ENCODE data around the gene CLRN2.
A peak's percentile ranks its signal among the peaks of the same experiment; 100 is the strongest.

CLRN2 gene

GRCh38 chr4:17502756-17503155 is 12.2 kb upstream of the CLRN2 start:
- TF ChIP-seq CTCF (IDR thresholded peaks at IDR 0.05; ENCODE audit: borderline replicate concordance, insufficient read depth, low read depth, low read length): no peak
- H3K4me3 ChIP-seq (ENCODE audit: low read depth, low read length): no peak overlapping the region

GRCh38 chr4:17504081-17504480 is 10.9 kb upstream of the CLRN2 start:
- no peak for TF ChIP-seq CTCF (IDR thresholded peaks at IDR 0.05; ENCODE audit: borderline replicate concordance, insufficient read depth, low read depth, low read length)
- no peak overlapping the region for H3K4me3 ChIP-seq (ENCODE audit: low read depth, low read length)

GRCh38 chr4:17510582-17510981 is 4.4 kb upstream of the CLRN2 start:
- TF ChIP-seq CTCF (IDR thresholded peaks at IDR 0.05; ENCODE audit: borderline replicate concordance, insufficient read depth, low read depth, low read length): no peak
- H3K4me3 ChIP-seq (ENCODE audit: low read depth, low read length): no peak overlapping the region

GRCh38 chr4:17511051-17511450 is 3.9 kb upstream of the CLRN2 start:
- TF ChIP-seq CTCF (IDR thresholded peaks at IDR 0.05; ENCODE audit: borderline replicate concordance, insufficient read depth, low read depth, low read length): no peak
- peak overlapping the region; percentile 71 for H3K4me3 ChIP-seq (ENCODE audit: low read depth, low read length)

- no peak for TF ChIP-seq CTCF (IDR thresholded peaks at IDR 0.05; ENCODE audit: borderline replicate concordance, insufficient read depth, low read depth, low read length)
- H3K4me3 ChIP-seq (ENCODE audit: low read depth, low read length): peak overlapping the region; percentile 71
Measured at GRCh38 chr4:17511509-17511949, 3.4 kb upstream of the CLRN2 start.

GRCh38 chr4:17511950-17512795 is 2.8 kb upstream of the CLRN2 start, which contains the start of gene QDPR:
Gene QDPR, minus strand, starts transcription at chr4:17512090. Its CDS starts 36 bp downstream, at chr4:17512054.
- H3K4me3 ChIP-seq (ENCODE audit: low read depth, low read length): peak within 1 kb of the TSS; percentile 71
- TF ChIP-seq CTCF (IDR thresholded peaks at IDR 0.05; ENCODE audit: borderline replicate concordance, insufficient read depth, low read depth, low read length): peak; percentile 44; the same call in 1 of the 2 replicates

All from GM12875 (cell line).